ENCODE data around the gene BICDL1.

DNA sequence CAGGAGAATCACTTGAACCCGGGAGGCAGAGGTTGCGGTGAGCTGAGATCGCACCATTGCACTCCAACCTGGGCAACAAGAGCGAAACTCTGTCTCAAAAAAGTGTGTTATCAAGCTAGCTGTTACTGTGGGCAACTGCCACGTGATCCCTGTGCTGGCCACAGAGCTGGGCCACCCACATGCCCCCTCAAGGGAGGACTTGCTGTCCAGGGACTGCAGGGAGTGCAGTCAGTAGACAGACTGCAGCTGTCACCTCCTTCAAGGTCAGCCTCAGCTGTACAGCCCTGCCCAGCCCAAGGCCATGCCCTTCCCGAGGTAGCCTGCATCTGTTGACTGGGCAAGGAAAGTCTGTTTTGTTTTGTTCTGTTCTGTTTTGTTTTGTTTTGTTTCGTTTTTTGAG, 46.6 kb upstream of the BICDL1 start:
- TF ChIP-seq JUND (IDR thresholded peaks at IDR 0.05) (no peak), CEBPB (IDR thresholded peaks at IDR 0.05; ENCODE audit: low read depth) (no peak), RAD21 (IDR thresholded peaks at IDR 0.05; ENCODE audit: low read depth) (no peak), POLR2A (IDR thresholded peaks at IDR 0.05; ENCODE audit: borderline replicate concordance, extremely low read depth, insufficient read depth, insufficient read length) (no peak), POLR2AphosphoS5 (IDR thresholded peaks at IDR 0.05; ENCODE audit: low read depth, low read length) (no peak), YY1 (IDR thresholded peaks at IDR 0.05; ENCODE audit: extremely low read depth, insufficient replicate concordance, low read depth, low read length) (no peak), ELF1 (IDR thresholded peaks at IDR 0.05; ENCODE audit: borderline replicate concordance, low read depth) (no peak), EZH2phosphoT487 (IDR thresholded peaks at IDR 0.05; ENCODE audit: borderline replicate concordance) (no peak)
- TF ChIP-seq, protein P1, sequence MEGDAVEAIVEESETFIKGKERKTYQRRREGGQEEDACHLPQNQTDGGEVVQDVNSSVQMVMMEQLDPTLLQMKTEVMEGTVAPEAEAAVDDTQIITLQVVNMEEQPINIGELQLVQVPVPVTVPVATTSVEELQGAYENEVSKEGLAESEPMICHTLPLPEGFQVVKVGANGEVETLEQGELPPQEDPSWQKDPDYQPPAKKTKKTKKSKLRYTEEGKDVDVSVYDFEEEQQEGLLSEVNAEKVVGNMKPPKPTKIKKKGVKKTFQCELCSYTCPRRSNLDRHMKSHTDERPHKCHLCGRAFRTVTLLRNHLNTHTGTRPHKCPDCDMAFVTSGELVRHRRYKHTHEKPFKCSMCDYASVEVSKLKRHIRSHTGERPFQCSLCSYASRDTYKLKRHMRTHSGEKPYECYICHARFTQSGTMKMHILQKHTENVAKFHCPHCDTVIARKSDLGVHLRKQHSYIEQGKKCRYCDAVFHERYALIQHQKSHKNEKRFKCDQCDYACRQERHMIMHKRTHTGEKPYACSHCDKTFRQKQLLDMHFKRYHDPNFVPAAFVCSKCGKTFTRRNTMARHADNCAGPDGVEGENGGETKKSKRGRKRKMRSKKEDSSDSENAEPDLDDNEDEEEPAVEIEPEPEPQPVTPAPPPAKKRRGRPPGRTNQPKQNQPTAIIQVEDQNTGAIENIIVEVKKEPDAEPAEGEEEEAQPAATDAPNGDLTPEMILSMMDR (IDR thresholded peaks at IDR 0.05 in 2 of 3, conservative IDR thresholded peaks at IDR 0.05 in 1 of 3; ENCODE audit: borderline replicate concordance in 1 of 3, insufficient read depth in 1 of 3, low read depth in 2 of 3, low read length in 2 of 3) = no peak
- TF ChIP-seq, protein P2, sequence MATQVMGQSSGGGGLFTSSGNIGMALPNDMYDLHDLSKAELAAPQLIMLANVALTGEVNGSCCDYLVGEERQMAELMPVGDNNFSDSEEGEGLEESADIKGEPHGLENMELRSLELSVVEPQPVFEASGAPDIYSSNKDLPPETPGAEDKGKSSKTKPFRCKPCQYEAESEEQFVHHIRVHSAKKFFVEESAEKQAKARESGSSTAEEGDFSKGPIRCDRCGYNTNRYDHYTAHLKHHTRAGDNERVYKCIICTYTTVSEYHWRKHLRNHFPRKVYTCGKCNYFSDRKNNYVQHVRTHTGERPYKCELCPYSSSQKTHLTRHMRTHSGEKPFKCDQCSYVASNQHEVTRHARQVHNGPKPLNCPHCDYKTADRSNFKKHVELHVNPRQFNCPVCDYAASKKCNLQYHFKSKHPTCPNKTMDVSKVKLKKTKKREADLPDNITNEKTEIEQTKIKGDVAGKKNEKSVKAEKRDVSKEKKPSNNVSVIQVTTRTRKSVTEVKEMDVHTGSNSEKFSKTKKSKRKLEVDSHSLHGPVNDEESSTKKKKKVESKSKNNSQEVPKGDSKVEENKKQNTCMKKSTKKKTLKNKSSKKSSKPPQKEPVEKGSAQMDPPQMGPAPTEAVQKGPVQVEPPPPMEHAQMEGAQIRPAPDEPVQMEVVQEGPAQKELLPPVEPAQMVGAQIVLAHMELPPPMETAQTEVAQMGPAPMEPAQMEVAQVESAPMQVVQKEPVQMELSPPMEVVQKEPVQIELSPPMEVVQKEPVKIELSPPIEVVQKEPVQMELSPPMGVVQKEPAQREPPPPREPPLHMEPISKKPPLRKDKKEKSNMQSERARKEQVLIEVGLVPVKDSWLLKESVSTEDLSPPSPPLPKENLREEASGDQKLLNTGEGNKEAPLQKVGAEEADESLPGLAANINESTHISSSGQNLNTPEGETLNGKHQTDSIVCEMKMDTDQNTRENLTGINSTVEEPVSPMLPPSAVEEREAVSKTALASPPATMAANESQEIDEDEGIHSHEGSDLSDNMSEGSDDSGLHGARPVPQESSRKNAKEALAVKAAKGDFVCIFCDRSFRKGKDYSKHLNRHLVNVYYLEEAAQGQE (IDR thresholded peaks at IDR 0.05; ENCODE audit: low read depth) = no peak
